GM19395 (cell line): ENCODE data around the gene INSYN1.
"Not testable (repeated sequence)": the region's sequence is repeated elsewhere in the genome, so short reads cannot be mapped to it uniquely, and the experiment has no call there.

Experiments used
- ATAC-seq: cut with Tn5 transposase; IDR thresholded peaks from one replicate; pipeline ENCODE4 v1.9.1; 2021; ENCODE audit warnings: mild to moderate bottlenecking, moderate library complexity; ENCODE audit not compliant: unreplicated experiment

The INSYN1 gene

DNA sequence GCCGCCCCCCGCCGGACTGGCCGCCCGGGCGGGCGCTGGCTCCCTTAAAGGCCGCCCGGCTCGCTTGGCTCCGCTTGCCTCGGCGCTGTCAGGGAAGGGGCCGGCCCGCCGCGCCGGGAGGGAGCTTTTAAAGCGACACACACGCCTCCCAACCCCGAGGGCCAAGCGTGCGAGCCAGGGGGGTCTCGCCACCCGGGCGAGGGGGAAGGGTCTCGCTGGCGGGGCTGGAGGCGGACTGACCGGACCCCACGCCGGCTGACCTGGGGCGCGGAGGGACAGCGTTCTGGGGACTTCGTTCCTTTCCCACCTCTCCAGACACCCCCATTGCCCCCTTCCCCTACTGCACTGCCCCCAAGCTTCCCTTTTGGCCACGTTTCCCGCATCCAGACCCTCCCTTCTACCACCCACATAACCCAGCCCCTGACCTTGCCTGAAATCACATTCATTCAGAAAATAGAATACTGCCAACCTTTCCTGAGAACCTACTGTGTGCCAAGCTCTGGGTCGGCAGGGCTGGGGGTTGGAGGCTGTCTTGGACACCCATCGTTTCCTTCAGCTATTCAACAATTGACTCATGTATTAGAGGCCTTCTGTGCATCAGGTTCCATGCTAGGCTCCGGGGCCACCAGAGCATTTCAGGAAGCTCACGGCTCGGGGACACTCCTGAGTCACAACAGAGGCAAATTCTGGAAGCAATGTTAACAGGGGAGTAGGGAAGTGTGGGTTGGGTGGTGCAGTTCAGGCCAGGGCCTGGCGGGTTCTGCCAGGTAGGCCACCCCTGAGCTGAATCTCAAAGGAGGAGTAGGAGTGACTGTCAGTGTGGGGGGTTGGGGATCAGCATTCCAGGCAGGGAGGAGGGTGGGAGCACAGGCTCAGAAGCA lies at the start of gene INSYN1:
INSYN1 (minus strand) TSS at position 102 of the 881 bp plus-strand sequence. CDS start 2,221 bp downstream, outside the sequence.
- ATAC-seq, result no peak

DNA sequence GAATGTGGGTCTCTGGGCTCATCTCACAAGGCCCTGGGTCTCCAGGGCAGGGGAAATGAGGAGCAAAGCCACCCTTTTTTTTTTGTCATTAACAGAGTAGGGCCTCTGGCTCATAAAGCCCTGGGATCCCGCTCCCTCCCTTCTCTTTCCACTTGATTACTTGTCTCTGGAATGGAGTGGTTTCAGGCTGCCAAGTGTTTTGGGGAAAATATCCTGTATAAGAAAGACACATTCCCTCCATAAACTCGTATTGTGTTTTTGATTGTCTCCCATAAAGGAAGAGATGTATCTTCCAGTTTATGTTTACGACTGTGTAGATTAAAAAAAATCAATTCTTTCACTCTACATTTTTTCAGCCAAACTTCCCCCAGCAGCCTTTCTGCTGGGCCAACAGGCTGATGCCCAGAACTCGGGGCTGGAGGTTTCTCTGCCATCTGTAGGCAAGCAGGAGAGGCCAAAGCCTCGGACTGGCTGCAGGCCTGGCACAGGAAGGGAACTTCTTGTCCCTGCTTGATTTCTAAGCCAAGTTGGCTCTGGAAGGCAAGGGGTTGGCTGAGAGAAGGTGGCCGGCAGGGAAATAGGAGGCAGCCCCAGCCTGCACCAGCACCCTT lies 49.4 kb upstream of the INSYN1 start:
- no peak for ATAC-seq

GRCh38 chr15:73800662-73801345 lies 47.7 kb upstream of the INSYN1 start:
- ATAC-seq, result no peak

- no peak for ATAC-seq
Observed at GRCh38 chr15:73799466-73799865, 46.3 kb upstream of the INSYN1 start.

DNA sequence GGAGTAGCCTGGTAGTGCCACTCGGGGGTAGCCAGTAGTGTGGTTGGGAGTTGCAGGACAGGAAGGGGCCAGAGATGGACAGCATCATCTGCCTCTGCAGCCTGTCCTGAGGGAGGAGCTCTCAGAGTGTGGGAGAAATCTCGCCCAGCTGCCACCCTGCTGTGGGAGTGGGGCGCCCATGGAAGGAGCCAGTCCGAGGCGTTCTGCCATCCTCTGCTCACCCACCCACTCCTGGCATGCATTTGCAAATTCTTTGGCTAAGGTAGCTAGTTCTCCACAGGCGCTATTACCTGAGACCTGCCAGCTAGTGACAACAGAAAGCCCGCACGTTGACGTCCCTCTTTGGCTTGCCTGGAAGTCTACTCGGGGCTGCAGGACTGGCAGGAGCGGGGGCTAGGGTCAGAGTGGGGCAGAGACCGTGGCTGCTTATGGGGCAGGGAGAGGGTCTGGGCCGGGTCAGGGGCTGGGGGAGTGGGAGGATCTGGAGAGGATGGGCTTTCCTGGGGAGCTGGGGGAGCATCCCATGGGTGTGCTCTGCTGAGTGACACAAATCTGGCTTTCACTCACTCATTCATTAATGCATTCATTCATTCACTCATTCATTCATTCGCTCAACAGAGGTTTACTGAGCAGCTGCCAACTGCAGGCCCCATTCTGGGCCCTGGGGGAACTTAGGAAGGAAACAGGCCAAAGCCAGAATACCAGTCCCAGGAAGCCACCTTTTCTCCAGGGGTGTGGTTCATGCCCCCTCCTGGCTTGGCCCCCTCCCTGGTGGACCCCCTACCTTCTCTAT lies 44.4 kb upstream of the INSYN1 start:
- ATAC-seq, result no peak

DNA sequence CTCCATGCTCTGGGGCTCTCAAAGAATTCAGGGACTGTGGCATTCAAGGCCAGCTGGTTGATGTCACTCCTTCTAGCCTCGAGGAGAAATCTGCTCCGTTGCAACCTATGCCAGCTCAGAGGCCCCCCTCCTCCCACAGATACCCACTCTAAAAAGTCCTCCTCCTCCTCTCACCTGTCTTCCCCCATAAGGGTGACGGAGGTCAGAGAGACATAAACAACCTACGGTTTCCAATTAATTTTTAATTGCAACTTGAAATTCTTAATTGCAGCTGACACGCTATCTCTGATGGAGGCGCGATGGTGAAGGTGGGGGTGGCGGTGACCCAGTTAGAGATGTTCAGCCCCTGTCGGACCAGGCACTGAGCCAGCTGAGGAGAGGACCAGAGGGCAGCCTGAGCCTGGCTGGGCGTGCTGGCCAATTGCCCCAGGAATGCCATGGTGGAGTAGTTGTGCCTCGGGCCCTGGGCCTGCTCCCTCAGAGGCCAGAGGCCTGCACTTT lies 43.2 kb upstream of the INSYN1 start:
- ATAC-seq, result no peak

GRCh38 chr15:73794443-73795133 lies 41.4 kb upstream of the INSYN1 start:
- no peak for ATAC-seq

- not testable (repeated sequence) for ATAC-seq
Observed at GRCh38 chr15:73792899-73793541, 39.9 kb upstream of the INSYN1 start.

DNA sequence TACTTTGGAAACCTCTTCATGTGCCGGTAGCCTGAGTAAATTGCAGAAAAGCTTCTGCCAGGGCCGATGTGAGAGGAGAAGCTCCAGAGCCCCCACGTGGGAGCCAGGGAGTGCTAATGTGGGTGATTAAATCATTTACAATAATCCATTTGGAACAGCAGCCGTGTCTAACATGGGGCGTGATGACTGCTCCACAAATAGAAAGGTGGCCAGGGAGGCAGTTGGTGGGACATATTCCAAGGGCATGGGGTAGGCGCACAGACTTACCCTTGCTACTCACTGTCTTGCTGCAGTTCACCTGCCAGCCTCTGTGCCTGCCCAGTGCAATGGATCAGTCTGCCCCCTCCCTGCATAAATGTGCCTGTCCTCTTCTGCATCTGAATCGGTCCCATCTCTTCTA lies 39.3 kb upstream of the INSYN1 start:
- ATAC-seq, result no peak

- ATAC-seq, result no peak
Observed at GRCh38 chr15:73789521-73790240, 36.5 kb upstream of the INSYN1 start.

GRCh38 chr15:73787621-73788020 lies 34.5 kb upstream of the INSYN1 start:
- no peak for ATAC-seq

DNA sequence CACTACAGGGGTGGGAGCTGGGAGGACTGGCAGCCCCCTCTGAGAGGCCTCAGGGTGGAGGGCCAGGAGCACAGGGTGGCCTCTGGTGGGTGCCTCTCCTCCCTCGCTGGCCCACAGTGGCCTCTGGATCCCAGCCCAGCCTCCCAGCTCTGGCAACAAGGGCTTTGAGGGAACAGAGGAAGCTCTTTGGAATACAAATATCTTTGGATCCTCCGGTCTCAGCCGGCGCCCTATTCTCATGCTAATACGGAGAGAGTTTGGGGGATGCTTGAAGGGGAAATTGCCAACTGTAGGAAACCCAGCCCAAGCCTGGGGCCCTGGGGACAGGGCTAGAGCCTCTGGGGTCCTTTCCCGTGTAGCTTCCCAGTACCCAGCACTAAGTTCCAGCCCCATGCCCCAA lies 33.4 kb upstream of the INSYN1 start:
- ATAC-seq, result no peak

DNA sequence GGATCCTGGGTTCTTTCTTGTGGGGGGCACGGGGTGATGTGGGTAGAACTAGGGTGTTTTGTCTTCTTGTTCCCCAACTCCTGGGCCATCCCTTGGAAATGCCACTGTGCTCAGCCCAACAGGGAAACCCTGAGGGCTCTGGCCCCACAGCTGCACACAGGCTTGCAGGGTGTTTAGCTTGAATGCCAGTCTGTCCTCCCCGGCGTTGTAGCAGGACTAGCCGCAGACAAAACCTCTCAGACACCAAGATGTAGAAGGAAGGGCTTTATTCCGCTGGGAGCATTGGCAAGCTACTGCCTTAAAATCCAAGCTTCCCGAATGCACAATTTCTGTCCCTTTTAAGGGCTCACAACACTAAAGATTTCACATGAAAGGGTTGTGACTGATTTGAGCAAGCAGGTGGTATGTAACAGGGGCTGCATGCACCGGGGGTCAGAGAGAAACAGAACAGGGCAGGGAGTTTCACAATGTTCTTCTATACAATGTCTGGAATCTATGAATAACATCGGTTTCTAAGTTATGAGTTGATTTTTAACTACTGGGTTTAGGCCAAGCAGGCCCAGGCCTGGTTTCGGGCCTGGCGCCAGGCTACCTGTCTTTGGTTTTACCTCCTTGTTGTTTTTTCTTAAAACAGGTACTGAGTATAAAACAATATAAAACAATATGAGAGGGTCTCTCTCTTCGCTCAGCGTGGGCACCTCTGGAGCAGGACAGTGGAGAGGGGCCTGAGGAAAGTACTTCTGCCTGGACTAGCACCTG lies 32.3 kb upstream of the INSYN1 start:
- ATAC-seq, result not testable (repeated sequence)

DNA sequence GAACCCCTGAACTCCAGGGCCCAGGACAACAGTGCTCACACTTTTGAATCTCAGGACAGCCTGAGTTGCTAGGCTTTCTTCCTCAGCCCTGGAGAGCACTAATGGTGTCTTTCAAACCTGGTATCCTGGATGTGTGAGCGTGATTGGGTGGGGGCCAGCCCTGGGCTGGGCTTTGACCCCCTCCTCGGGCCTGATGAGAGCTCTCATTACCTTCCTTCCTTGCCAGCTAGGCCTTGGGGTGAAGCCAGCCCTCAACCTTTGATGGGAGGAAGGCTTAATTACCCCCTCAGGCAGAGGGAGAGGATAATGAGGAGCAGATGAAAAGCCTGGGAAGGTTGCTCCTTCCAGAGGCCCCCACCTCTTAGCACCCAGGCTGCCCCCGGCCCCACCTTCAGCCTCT lies 31.1 kb upstream of the INSYN1 start:
- no peak for ATAC-seq

- no peak for ATAC-seq
Observed at GRCh38 chr15:73782344-73782959, 29.3 kb upstream of the INSYN1 start.

DNA sequence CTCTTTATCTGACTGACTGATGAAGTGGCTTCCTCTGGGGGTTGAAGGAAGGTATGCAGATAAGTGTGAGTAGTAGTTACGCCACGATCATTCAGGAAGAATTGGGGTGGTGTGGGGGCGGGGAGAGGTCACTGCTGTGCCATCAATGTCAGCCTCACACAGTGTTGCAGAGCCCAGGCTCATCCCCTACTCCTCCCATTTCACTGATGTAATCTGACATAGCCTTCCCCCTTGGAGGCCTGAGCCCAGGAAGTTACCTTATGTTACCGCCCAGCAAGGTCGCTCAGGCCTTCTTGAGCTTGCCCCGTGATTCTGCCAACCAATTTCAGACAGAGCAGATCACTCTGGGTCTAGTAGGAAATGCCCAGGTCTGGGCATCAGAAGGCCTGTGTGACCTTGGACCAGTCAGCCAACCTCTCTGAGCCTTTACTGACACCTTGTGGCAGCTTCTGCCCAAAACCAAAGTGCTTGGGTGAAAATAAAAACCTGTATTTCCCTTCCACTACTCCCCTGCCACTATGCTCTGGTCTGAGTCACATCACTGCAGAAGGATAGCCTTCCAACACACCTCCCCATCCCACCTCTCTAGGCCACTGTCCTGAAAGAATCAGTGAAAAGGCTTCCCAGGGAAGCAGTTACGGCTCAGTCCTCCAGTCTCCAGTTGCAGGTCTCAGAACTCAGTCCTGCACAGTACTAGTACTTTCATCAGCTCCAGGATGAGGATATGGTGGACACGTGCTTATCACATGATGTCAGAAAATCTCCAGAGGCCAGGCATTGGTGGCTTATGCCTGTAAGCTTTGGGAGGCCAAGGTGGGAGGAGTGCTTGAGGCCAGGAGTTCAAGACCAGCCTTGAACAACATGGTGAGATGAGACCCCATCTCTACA lies 28.1 kb upstream of the INSYN1 start:
- ATAC-seq, result no peak

DNA sequence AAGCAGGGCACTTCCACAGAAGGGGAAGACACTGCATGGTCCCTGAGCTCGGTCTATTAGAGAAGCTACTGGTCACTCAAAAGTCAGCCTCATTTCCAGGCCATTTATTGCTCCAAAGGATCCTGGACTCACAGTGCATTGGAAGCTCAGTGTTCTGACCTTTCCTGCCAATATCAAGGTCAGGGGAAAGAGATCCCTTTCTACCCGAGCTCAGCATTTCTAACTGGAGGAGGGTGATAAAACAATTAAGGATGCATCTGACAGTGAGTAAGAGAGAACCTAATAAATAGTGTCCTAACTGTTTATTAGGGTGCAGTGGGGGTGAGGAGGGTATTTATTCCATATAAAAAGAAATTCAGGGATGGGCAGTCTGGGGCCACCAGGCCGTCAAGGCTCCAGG lies 26.8 kb upstream of the INSYN1 start:
- no peak for ATAC-seq
